Small intestine (tissue), 7 donors: ENCODE results near the gene TNFRSF21. TPM values are rescaled to one million over a fixed set of nuclear protein-coding genes. Genes with fewer than 3 reads are reported as not detected.

Experiments used
- DNase-seq, 2 donors: peaks; one replicate each; pipeline versions ENCODE4 v3.0.0 to v3.0.0-alpha.2; 2013
- FAIRE-seq: peaks from 2 replicates; lab custom pipeline; 2012; peaks lifted over from hg19 to GRCh38; lab: Jason Lieb, UNC
- H3K27ac ChIP-seq, 3 donors: one replicate each; pipeline ENCODE4 v1.5.1; 2013; ENCODE audit warnings: low read length in 2 of 3, mild to moderate bottlenecking in 2 of 3, control low read depth in 1 of 3, inconsistent platforms in 1 of 3, low read depth in 1 of 3, moderate library complexity in 1 of 3
- H3K27me3 ChIP-seq, 3 donors: one replicate each; pipeline ENCODE4 v1.6.1; 2013; ENCODE audit warnings: low read length in 3 of 3, inconsistent platforms in 1 of 3; ENCODE audit not compliant: control insufficient read depth in 3 of 3, insufficient read depth in 3 of 3
- H3K36me3 ChIP-seq, 3 donors: one replicate each; pipeline ENCODE4 v1.6.1; 2013; ENCODE audit warnings: low read length in 3 of 3, inconsistent platforms in 1 of 3, low read depth in 1 of 3, mild to moderate bottlenecking in 1 of 3, moderate library complexity in 1 of 3; ENCODE audit not compliant: control insufficient read depth in 3 of 3, insufficient read depth in 2 of 3
- H3K4me1 ChIP-seq, 3 donors: one replicate each; pipeline ENCODE4 v1.6.1; 2013; ENCODE audit warnings: low read length in 2 of 3, inconsistent platforms in 1 of 3, low read depth in 1 of 3, mild to moderate bottlenecking in 1 of 3, moderate library complexity in 1 of 3; ENCODE audit not compliant: control insufficient read depth in 3 of 3, insufficient read depth in 2 of 3
- H3K4me3 ChIP-seq, 3 donors: one replicate each; pipeline ENCODE4 v1.5.1; 2013; ENCODE audit warnings: low read length in 3 of 3, control low read depth in 1 of 3, inconsistent platforms in 1 of 3, low read depth in 1 of 3, mild to moderate bottlenecking in 1 of 3, moderate library complexity in 1 of 3
- H3K9me3 ChIP-seq, 2 donors: one replicate each; pipeline ENCODE4 v1.6.1; 2013; ENCODE audit warnings: low read depth in 1 of 2, low read length in 1 of 2; ENCODE audit not compliant: control insufficient read depth in 2 of 2, insufficient read depth in 1 of 2
- WGBS, 3 donors: extraction: QIAGEN DNeasy Blood & Tissue Kit; methylation state at CpG; one replicate each; pipeline ENCODE4 v1.1.7; 2013; 5-methylcytosine and 5-hydroxymethylcytosine counted together
- polyA plus RNA-seq, 4 donors: library from polyadenylated mRNA; stranded (reverse) in 3 of 4; unstranded in 1 of 4; fragments of 200-250 nt in 3 of 4; fragments of 120-200 nt in 1 of 4; gene quantifications; one replicate each; pipeline versions ENCODE4 v1.2.1 to v1.2.3, GENCODE V29; 2013
- donor health status: healthy with polysubstance abuse.
- donor health status: control.
- donor health status: control.
- donor health status: Bipolar disorder and iron deficiency.
- donor health status: healthy.

Gene TNFRSF21
- polyA plus RNA-seq, 4 donors = 5.4 to 28.8 (median 7.6) TPM

- Histone ChIP-seq H3K9me3 (no peaks in the 10 kb centered on the region), H3K36me3 (peaks cover 0 to 10% (median 0%) of the 10 kb centered on the region in 3 donors), H3K4me1 (no peaks in the 10 kb centered on the region), H3K27me3 (no peaks in the 10 kb centered on the region), H3K4me3 (no peak overlapping the region), H3K27ac (no peak overlapping the region)
- WGBS, 3 donors = 57 to 70% (median 60%) methylated on average over 3 of the region's 3 CpGs
- DNase-seq (no peak), FAIRE-seq (no peak)
Observed at GRCh38 chr6:47258724-47259347, 50.9 kb downstream of the TNFRSF21 start.

GRCh38 chr6:47256981-47257730 is 52.5 kb downstream of the TNFRSF21 start:
- FAIRE-seq = no peak
- Histone ChIP-seq H3K4me1 (no peaks in the 10 kb centered on the region), H3K9me3 (no peaks in the 10 kb centered on the region), H3K27me3 (no peaks in the 10 kb centered on the region), H3K27ac (no peak overlapping the region), H3K4me3 (no peak overlapping the region), H3K36me3 (peaks cover 0 to 16% (median 2%) of the 10 kb centered on the region in 3 donors)
- DNase-seq = no peak
- WGBS, 3 donors = 89 to 94% (median 90%) methylated on average over 6 of the region's 6 CpGs

GRCh38 chr6:47256361-47256760 is 53.3 kb downstream of the TNFRSF21 start:
- Histone ChIP-seq H3K27me3 (no peaks in the 10 kb centered on the region), H3K4me3 (no peak overlapping the region), H3K9me3 (no peaks in the 10 kb centered on the region), H3K36me3 (peaks cover 0 to 16% (median 2%) of the 10 kb centered on the region in 3 donors), H3K4me1 (no peaks in the 10 kb centered on the region), H3K27ac (no peak overlapping the region)
- no peak for FAIRE-seq
- 91 to 97% (median 95%) methylated on average over 1 of the region's 1 CpG for WGBS, 3 donors
- no peak for DNase-seq

- Histone ChIP-seq H3K27ac (no peak overlapping the region), H3K4me3 (no peak overlapping the region), H3K36me3 (peaks cover 0 to 16% (median 2%) of the 10 kb centered on the region in 3 donors), H3K27me3 (no peaks in the 10 kb centered on the region), H3K9me3 (no peaks in the 10 kb centered on the region), H3K4me1 (no peaks in the 10 kb centered on the region)
- DNase-seq = no peak
- FAIRE-seq = no peak
- 82 to 93% (median 92%) methylated on average over 3 of the region's 3 CpGs for WGBS, 3 donors
Observed at GRCh38 chr6:47254906-47255305, 54.8 kb downstream of the TNFRSF21 start.

GRCh38 chr6:47254051-47254450 is 55.7 kb downstream of the TNFRSF21 start:
- Histone ChIP-seq H3K36me3 (peaks cover 0 to 13% (median 2%) of the 10 kb centered on the region in 3 donors), H3K27ac (no peak overlapping the region), H3K4me3 (no peak overlapping the region), H3K9me3 (no peaks in the 10 kb centered on the region), H3K4me1 (no peaks in the 10 kb centered on the region), H3K27me3 (no peaks in the 10 kb centered on the region)
- no peak for DNase-seq
- WGBS, 3 donors = 87 to 89% (median 89%) methylated on average over 6 of the region's 6 CpGs
- FAIRE-seq = no peak

GRCh38 chr6:47253136-47253535 is 56.6 kb downstream of the TNFRSF21 start:
- Histone ChIP-seq H3K4me3 (no peak overlapping the region), H3K27ac (no peak overlapping the region), H3K4me1 (no peaks in the 10 kb centered on the region), H3K36me3 (peaks cover 0 to 13% (median 2%) of the 10 kb centered on the region in 3 donors), H3K27me3 (no peaks in the 10 kb centered on the region), H3K9me3 (no peaks in the 10 kb centered on the region)
- 94 to 95% (median 95%) methylated on average over 15 of the region's 15 CpGs for WGBS, 3 donors
- DNase-seq (no peak), FAIRE-seq (no peak)

GRCh38 chr6:47252633-47253032 is 57.1 kb downstream of the TNFRSF21 start:
- Histone ChIP-seq H3K36me3 (peaks cover 0 to 9% (median 2%) of the 10 kb centered on the region in 3 donors), H3K27ac (no peak overlapping the region), H3K4me3 (no peak overlapping the region), H3K4me1 (peaks cover 0 to under 1% (median under 1%) of the 10 kb centered on the region in 3 donors), H3K9me3 (no peaks in the 10 kb centered on the region), H3K27me3 (no peaks in the 10 kb centered on the region)
- DNase-seq (no peak), FAIRE-seq (no peak)
- WGBS, 3 donors = 76 to 89% (median 83%) methylated on average over 6 of the region's 6 CpGs

- H3K36me3 ChIP-seq = peaks cover 0 to 9% (median 2%) of the 10 kb centered on the region in 3 donors
- H3K4me1 ChIP-seq = peaks cover 2 to 13% (median 12%) of the 10 kb centered on the region in 3 donors
- no peaks in the 10 kb centered on the region for H3K9me3 ChIP-seq
- H3K27me3 ChIP-seq = no peaks in the 10 kb centered on the region
- 75 to 90% (median 87%) methylated on average over 5 of the region's 5 CpGs for WGBS, 3 donors
- no peak for DNase-seq
- H3K27ac ChIP-seq = no peak overlapping the region
- no peak overlapping the region for H3K4me3 ChIP-seq
- no peak for FAIRE-seq
Observed at GRCh38 chr6:47251396-47251795, 58.3 kb downstream of the TNFRSF21 start.
